OCI-LY7 (cell line): ENCODE data around the gene APCDD1L. TPM values are rescaled to one million over a fixed set of nuclear protein-coding genes. Genes with fewer than 3 reads are reported as not detected.

Experiments
- BruUV-seq: library from RNA; stranded (reverse); fragments of 400-500 nt; replicated peaks from 2 replicates; lab custom pipeline; 2021; lab: Mats Ljungman, UMichigan
- CTCF ChIA-PET: fragments of 300-600 bp; sonication (Branson Sonifier 250); formaldehyde crosslinking; loops from one replicate; lab custom pipeline; 2022; ENCODE audit warnings: antibody characterized with exemption; ENCODE audit not compliant: unreplicated experiment; lab: Charles Lee
- POLR2A ChIA-PET: fragments of 300-600 bp; sonication (Branson Sonifier 250); formaldehyde crosslinking; loops from one replicate; lab custom pipeline; 2022; ENCODE audit warnings: antibody characterized with exemption; lab: Charles Lee
- DNase-seq: peaks from one replicate; pipeline ENCODE4 v3.0.0-alpha.2; 2015; ENCODE audit warnings: low spot score
- H2AFZ ChIP-seq: fragments of 200-600 bp; sonication (generic), shearing (Covaris generic); 2 replicates; pipeline ENCODE4 v1.6.1; 2014; ENCODE audit warnings: mild to moderate bottlenecking, antibody characterized with exemption, low read length, moderate library complexity
- H3K27ac ChIP-seq: fragments of 200-600 bp; sonication (generic); 2 replicates; pipeline ENCODE4 v1.5.1; 2014; ENCODE audit warnings: mixed run types, low read depth, mild to moderate bottlenecking, moderate library complexity, low read length, inconsistent platforms; ENCODE audit not compliant: poor library complexity, severe bottlenecking
- H3K36me3 ChIP-seq: fragments of 200-600 bp; sonication (generic); 2 replicates; pipeline ENCODE4 v1.6.1; 2014; ENCODE audit warnings: mild to moderate bottlenecking, antibody characterized with exemption, low read length, moderate library complexity, mixed read lengths; ENCODE audit not compliant: insufficient read depth
- H3K4me1 ChIP-seq: fragments of 200-600 bp; sonication (generic); 2 replicates; pipeline ENCODE4 v1.5.1; 2014; ENCODE audit warnings: mild to moderate bottlenecking, low read length; ENCODE audit not compliant: insufficient read depth, poor library complexity, severe bottlenecking
- H3K4me2 ChIP-seq: fragments of 200-600 bp; sonication (generic); 2 replicates; pipeline ENCODE4 v1.6.1; 2014; ENCODE audit warnings: mild to moderate bottlenecking, low read length
- H3K4me3 ChIP-seq: fragments of 200-600 bp; sonication (generic); 2 replicates; pipeline ENCODE4 v1.5.1; 2014; ENCODE audit warnings: mild to moderate bottlenecking, low read depth, low read length; ENCODE audit not compliant: poor library complexity, severe bottlenecking
- H3K79me2 ChIP-seq: fragments of 200-600 bp; sonication (generic); 2 replicates; pipeline ENCODE4 v1.6.1; 2016; ENCODE audit warnings: low read depth, mild to moderate bottlenecking, low read length, moderate library complexity, mixed read lengths; ENCODE audit not compliant: insufficient read depth
- H3K9me2 ChIP-seq: fragments of 200-600 bp; sonication (generic); 2 replicates; pipeline ENCODE4 v1.6.1; 2016; ENCODE audit warnings: mild to moderate bottlenecking, low read length, mixed read lengths; ENCODE audit not compliant: insufficient read depth
- H3K9me3 ChIP-seq: fragments of 200-600 bp; sonication (generic); 2 replicates; pipeline ENCODE4 v1.6.1; 2014; ENCODE audit warnings: mild to moderate bottlenecking, mixed run types, low read length, mixed read lengths
- H4K20me1 ChIP-seq: fragments of 200-600 bp; sonication (generic); 2 replicates; pipeline ENCODE4 v1.6.1; 2014; ENCODE audit warnings: mild to moderate bottlenecking, antibody characterized with exemption, low read length, moderate library complexity, mixed read lengths; ENCODE audit not compliant: insufficient read depth
- CTCF ChIP-seq: fragments of 200-600 bp; sonication (generic); conservative IDR thresholded peaks from 2 replicates; pipeline ENCODE4 v1.5.1; 2014; ENCODE audit warnings: mild to moderate bottlenecking, antibody characterized with exemption, low read length, moderate library complexity, mixed read lengths
- EZH2phosphoT487 ChIP-seq: fragments of 200-600 bp; sonication (generic); IDR thresholded peaks from 2 replicates; pipeline ENCODE4 v1.6.1; 2018; ENCODE audit warnings: low read depth, borderline replicate concordance, mild to moderate bottlenecking, mixed run types, antibody characterized with exemption, low read length, moderate library complexity, mixed read lengths
- intact Hi-C: fragments of 100-400 bp; cut with micrococcal nuclease; formaldehyde crosslinking; loops from one replicate; pipeline ENCODE4 v1.10.0; 2022; ENCODE audit not compliant: unreplicated experiment
- total RNA-seq, 2 experiments: library from RNA; depleted of rRNA in 1 of 2; stranded (reverse); fragments of >200 nt in 1 of 2; shearing (Covaris generic) in 1 of 2; gene quantifications; 2 replicates each; pipeline ENCODE4 v1.2.3, GENCODE V29; 2014 to 2022

The APCDD1L gene
- total RNA-seq, 2 experiments from 2014 or later = not detected

- TF ChIP-seq EZH2phosphoT487 (no peak), CTCF (no peak)
These were observed 29.8 kb downstream of the APCDD1L start for GRCh38 chr20:58485393-58485792.

GRCh38 chr20:58483470-58483869 is 31.7 kb downstream of the APCDD1L start:
- Histone ChIP-seq H4K20me1 (no peaks in the 10 kb centered on the region), H3K9me2 (no peaks in the 10 kb centered on the region), H3K4me2 (no peak overlapping the region), H3K9me3 (peaks cover 16% of the 10 kb centered on the region), H3K36me3 (no peaks in the 10 kb centered on the region), H2AFZ (no peak overlapping the region), H3K79me2 (no peaks in the 10 kb centered on the region), H3K27ac (no peak overlapping the region), H3K4me3 (no peak overlapping the region), H3K4me1 (no peaks in the 10 kb centered on the region)
- DNase-seq = no peak
- ChIA-PET POLR2A (interaction anchor here (0.7 kb wide), 1 partner anchor 151 kb away, joined by 3 read pairs; no protein-coding TSS in a partner anchor), CTCF (no interaction called here)
- no TSS peak for BruUV-seq
- TF ChIP-seq EZH2phosphoT487 (no peak), CTCF (no peak)
- intact Hi-C loops = no loop called here

More at GRCh38 chr20:58485393-58485792, 29.8 kb downstream of the APCDD1L start:
- no peaks in the 10 kb centered on the region for H3K4me1 ChIP-seq
- H3K79me2 ChIP-seq = no peaks in the 10 kb centered on the region
- CTCF ChIA-PET = no interaction called here
- no TSS peak for BruUV-seq
- no peaks in the 10 kb centered on the region for H4K20me1 ChIP-seq
- no peak overlapping the region for H3K27ac ChIP-seq
- intact Hi-C loops = no loop called here
- no peak overlapping the region for H3K4me3 ChIP-seq
- H3K36me3 ChIP-seq = no peaks in the 10 kb centered on the region
- peaks cover 16% of the 10 kb centered on the region for H3K9me3 ChIP-seq
- no peak for DNase-seq
- H2AFZ ChIP-seq = no peak overlapping the region
- H3K9me2 ChIP-seq = no peaks in the 10 kb centered on the region
- H3K4me2 ChIP-seq = no peak overlapping the region
- POLR2A ChIA-PET = no interaction called here

- Histone ChIP-seq H2AFZ (no peak overlapping the region), H3K9me3 (peaks cover 16% of the 10 kb centered on the region), H3K4me3 (no peak overlapping the region), H3K36me3 (no peaks in the 10 kb centered on the region), H3K79me2 (no peaks in the 10 kb centered on the region), H4K20me1 (no peaks in the 10 kb centered on the region), H3K4me1 (no peaks in the 10 kb centered on the region), H3K9me2 (no peaks in the 10 kb centered on the region), H3K4me2 (no peak overlapping the region), H3K27ac (no peak overlapping the region)
- no peak for DNase-seq
- POLR2A ChIA-PET = interaction anchor here (0.7 kb wide), 1 partner anchor 151 kb away, joined by 3 read pairs; no protein-coding TSS in a partner anchor
- intact Hi-C loops = no loop called here
- TF ChIP-seq CTCF = no peak
- CTCF ChIA-PET = no interaction called here
- BruUV-seq = no TSS peak
These were observed 32.1 kb downstream of the APCDD1L start for GRCh38 chr20:58483051-58483450.
